Keratinocyte (primary cell): ENCODE results near the gene MRPS18A.

Experiments
- CTCF ChIP-seq, 3 experiments: IDR thresholded peaks in 1 of 3; conservative IDR thresholded peaks in 1 of 3; optimal IDR thresholded peaks in 1 of 3; 2 replicates in 2 of 3; 3 replicates in 1 of 3; pipeline versions ENCODE3 to v1.5.1; 2011; ENCODE audit warnings: low read length in 3 of 3, mild to moderate bottlenecking in 3 of 3, moderate library complexity in 2 of 3, control low read depth in 1 of 3, inconsistent platforms in 1 of 3; ENCODE audit not compliant: insufficient read depth in 2 of 3; ENCODE audit errors: extremely low read depth in 1 of 3
- EZH2 ChIP-seq: IDR thresholded peaks from one replicate; pipeline ENCODE4 v1.6.1; 2012; ENCODE audit warnings: inconsistent platforms, mild to moderate bottlenecking, low read length, moderate library complexity

- TF ChIP-seq CTCF (optimal IDR thresholded peaks at IDR 0.05 in 1 of 3, IDR thresholded peaks at IDR 0.05 in 1 of 3, conservative IDR thresholded peaks at IDR 0.05 in 1 of 3; ENCODE audit: extremely low read depth in 1 of 3, insufficient read depth in 2 of 3, low read length in 3 of 3) (no peak), EZH2 (no peak)
These were observed 47.4 kb downstream of the MRPS18A start for GRCh38 chr6:43639984-43640800.
